Activated T-cell treated with anti-CD3 and anti-CD28 coated beads for 48 hours (primary cell): ENCODE data around the gene ASTL.
A peak's percentile ranks its signal among the peaks of the same experiment; 100 is the strongest.
"Not testable (repeated sequence)": the region's sequence is repeated elsewhere in the genome, so short reads cannot be mapped to it uniquely, and the experiment has no call there.

ENCODE experiments used
- DNase-seq: peaks from one replicate; pipeline ENCODE4 v3.0.0-alpha.2; 2020; ENCODE audit warnings: low read depth

ASTL gene

DNA sequence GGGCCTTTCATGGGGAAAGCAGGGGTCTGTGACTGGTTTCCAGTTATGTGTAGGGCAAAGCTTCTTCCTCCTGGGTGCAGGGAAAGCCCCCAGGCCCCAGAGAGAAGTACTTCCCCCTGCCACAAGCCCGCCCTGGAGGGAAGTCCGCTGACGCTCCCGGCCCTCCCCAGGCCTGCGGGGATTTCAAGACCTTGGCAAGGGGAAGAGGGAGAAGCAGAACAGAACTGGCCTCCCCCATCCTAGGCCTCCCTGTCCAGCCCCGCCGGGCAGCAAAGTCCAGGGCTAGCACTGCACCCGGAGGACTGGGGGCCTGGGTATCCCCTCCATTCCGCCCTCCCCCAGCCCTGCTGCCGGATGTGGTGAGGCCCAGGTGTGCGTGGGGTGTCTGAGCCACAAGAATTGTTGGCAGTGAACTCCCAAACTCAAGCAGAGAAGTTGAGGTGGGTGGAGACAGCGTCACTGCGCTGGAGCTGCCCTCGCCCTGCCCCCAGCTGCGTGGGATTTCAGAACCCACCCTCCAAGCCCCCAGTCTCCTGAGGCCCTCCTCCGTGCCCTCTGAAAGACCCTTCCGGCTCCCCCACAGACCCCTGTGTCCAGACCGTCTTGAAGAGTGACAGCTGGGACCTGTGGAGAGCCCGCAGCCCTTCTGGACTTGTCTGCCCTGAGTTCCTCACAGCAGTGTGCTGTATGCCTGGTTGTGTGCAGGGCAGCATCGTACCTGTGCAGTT lies 8.0 kb upstream of the ASTL start:
- DNase-seq, result peak; percentile 89

DNA sequence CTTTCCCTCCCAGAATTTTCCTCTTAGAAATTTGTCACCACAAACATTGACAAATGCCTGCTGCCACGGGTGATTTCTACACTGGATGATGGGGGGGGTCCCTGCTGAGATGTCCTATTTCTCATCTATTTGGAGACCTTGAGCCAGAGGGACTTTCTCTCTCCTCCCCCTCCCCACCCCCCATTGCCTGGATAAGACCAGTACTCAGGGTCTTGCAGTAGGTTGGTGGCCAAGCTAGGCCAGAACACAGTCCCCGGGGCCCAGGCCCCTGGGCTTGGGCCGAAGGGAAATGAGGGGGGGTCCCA lies 7.5 kb upstream of the ASTL start:
- DNase-seq, result no peak

GRCh38 chr2:96145036-96145847 lies 6.9 kb upstream of the ASTL start, which contains the start of gene DUSP2:
DUSP2 (minus strand) TSS chr2:96145440; CDS start chr2:96145354, 86 bp downstream.
- peak; percentile 95 for DNase-seq

GRCh38 chr2:96144481-96145035 lies 6.3 kb upstream of the ASTL start:
- peak; percentile 36 for DNase-seq

DNA sequence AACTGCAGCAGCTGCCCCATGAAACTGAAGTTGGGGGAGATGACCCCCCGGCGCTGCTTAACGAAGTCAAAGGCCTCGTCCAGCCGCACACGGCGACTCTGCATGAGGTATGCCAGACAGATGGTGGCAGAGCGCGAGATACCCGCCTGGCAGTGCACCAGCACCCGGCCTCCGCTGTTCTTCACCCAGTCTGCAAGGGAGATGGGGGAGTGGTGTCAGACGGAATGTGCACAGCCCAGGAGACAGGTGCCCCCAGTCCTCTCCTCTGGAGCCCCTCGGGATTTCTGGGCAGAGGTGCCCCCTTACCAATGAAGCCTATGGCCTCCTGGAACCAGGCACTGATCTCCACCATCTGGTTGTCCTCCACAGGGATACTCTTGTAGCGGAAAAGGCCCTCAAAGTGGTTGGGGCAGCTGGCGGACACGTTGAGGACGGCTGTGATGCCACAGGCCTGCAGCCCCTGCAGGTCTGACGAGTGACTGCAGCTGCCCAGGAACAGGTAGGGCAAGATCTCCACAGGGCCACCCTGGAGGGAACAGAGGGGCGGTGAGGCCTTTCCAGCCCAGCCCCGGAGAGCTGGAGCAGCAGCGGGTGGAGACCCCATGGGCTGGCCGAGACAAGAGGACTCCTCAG lies 5.7 kb upstream of the ASTL start:
- DNase-seq, result peak; percentile 41

DNA sequence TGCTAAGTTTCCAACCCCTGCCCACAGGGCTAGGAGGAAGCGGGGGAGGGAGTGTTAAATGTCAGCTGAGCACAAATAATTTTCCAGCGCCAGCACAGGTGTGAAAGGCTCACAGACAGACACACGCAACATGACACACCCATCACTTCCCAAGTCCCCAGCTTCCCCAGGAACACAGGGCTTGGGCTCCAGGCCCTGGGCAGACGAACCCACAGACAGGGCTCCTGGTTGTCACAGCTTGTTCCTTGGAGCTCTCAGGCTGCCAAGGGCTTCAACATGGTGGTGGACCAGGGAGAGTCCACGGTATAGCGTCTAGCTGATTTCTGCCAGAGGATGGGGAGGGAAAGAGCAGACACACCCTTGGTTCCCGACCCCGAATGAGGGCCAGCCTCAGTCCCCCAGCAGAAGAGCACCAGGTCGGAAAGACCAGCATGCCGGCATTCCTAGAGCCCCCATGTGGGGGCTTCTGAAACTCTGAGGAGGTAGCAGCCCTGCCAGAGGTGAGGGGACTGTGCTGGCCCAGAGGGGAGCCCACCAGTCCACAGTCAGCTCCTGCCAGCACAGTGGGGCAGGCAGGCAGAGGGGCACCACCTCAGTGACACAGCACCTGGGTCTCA lies 5.0 kb upstream of the ASTL start:
- DNase-seq, result no peak

DNA sequence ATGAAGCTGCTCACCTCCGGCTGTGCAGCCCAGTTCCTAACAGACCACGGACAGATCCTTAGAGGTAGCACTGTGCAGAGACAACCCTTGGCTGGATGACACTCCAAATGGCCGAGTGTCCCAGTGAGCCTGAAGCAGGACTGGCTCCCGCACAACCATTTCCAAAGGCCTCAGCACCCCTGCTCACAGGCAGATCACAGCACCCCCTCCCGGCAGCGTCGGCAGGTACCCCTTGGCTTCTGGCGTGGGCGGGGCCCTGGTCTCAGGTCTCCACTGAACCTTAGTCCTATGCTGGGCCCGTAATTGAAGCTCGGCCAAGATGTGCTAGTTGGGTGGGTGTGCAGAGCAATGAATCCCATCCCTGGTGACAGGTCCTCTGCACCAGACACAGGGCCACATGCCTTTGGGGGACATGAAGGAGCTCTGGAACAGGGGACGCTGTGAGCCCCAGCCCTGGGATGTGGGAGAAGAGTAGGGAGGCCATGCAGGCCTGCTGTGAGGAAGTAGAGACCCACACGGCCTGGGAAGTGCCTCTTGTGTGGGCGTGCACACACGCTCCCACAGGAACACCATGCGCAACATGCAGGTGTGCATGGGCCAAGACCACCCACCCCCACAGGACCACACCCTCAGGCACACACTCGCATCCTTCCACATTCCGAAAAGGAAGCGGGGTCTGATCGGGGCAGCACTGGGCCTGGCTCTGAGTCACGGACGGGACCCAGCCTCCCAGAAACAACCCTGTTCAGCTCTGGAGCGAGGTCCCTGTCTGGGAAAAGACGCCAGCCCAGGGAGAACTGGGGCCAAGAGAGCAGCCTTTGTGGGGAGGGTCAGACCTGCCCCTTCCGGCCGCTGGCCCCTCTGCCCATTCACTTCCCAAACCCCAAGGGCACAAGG lies 4.2 kb upstream of the ASTL start:
- peak; percentile 82 for DNase-seq

- not testable (repeated sequence) for DNase-seq
Measured at GRCh38 chr2:96141624-96141967, 3.3 kb upstream of the ASTL start.

DNA sequence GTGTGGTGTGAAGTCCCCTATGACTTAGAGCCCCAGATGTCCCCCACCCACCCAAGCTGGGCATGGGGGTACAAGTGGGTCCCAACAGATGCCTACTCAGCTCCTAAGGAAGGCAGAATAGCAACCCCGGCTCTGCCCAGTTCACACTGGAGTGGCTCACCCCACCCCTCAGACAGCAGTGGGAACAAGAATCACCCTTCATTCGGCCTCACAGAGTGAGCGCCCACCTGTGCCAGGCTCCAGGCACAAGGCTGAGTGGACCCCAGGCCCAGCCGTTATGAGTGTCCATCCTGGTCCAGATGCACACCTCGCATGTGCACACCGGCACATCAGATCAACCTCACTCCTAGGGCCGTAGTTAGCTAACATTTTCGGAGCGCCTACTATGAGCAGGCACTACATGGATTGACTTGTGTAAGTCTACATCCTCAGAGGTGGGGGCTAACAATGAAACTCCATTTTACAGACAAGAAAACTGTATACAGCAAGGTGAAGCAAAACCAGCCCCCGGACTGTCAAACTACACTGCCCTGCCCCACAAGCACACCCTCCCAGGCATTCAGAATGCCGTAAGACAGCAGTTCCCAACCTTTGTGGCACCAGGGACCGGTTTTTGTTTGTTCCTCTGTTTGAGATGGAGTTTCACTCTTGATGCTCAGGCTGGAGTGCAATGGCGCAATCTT lies 2.8 kb upstream of the ASTL start:
- DNase-seq, result no peak

- no peak for DNase-seq
Measured at GRCh38 chr2:96139181-96139758, 968 bp upstream of the ASTL start.

- DNase-seq, result no peak
Measured at GRCh38 chr2:96137321-96138178, 752 bp downstream of the ASTL start.

- DNase-seq, result no peak
Measured at GRCh38 chr2:96136129-96136720, 2.1 kb downstream of the ASTL start.

- DNase-seq, result no peak
Measured at GRCh38 chr2:96135621-96136020, 2.7 kb downstream of the ASTL start.

DNA sequence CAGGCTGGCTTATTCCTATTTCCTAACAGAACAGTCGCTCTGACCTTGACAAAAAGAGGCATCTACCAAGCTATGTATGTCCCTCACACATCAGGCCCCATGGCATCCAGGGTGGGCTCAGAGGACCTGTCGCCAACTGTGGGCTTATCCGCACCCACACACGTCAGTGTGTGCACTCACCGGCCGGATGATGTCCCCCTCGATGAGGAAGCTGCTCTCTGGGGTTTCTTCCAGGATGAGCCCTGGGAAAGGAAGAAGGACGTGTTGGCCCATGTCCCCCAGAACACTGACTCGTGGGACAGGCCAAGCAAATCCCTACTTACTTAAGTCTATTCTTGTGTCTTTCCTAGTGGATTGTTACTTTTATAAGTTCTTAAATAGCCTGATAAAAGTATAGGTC lies 3.1 kb downstream of the ASTL start:
- no peak for DNase-seq

DNA sequence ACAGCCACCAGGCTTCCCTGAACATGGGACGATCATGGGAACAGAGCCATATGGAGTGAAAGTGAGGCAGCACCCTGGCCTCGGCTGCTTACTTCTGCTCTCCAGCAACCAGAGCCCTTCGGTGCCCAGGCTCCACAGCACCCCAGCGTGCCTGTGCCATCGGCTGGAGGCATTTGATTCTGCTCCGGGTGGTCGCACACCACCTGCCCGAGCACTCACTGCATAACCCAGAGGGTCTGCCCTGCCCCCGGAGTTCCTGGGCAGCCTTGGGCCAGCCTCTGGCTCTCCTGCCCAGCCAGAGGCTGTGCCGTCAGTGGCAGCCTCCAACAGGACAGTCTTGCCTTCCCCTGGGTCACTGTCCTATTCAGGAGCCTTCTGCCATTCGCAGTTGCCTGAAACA lies 3.9 kb downstream of the ASTL start:
- no peak for DNase-seq

DNA sequence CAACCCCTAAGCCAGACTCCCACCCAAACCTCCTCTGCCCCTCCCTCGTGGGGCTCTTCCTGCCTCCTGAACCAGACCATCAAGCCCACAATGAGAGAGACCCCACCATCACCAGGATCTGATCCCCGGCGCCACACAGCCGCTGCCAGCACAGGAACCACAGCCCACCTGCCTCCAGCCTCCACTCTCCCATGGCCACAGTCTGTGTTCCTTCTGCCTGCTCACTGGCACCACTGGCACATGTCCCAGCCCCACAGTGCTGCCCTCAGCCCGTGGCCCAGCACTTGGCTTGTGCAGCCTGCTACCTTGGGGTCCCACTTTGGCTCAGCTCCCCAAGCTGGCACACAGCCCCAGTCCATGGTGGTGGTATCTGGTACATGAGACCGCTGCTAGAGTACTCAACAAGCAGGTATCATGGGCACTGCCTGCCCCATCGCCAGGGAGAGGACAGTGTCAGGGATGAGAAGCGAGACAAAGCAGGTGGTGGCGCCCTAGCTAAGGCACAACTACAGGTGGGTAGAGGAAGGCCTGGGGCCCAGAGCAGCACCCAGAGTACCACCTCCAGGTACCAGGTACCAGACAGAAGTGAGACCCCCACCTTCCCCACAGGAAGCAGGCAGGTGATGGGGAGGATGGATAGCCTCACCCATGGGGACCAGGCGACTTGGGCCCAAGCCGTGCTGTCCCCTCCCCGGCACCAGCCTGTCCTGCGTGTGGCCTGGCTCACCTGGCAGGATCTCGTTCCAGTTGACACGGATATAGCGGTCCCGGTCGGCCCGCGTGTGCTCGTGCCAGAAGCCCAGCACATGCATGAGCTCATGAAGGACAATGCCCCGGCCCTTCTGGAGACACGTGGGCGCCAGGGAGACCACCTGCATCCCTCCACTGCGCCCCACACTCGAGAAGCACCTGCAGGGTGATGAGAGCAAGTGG lies 6.2 kb downstream of the ASTL start:
- DNase-seq, result no peak

- DNase-seq, result no peak
Measured at GRCh38 chr2:96131152-96131812, 7.0 kb downstream of the ASTL start.
